PC-9 (cell line): Measurements from ENCODE around the gene ROBO1.

Source experiments
- EZH2 ChIP-seq: fragments of 200-600 bp; sonication (generic); IDR thresholded peaks from 2 replicates; pipeline ENCODE4 v1.8.0; 2017; ENCODE audit warnings: antibody characterized with exemption, low read depth
- TF ChIP-seq, protein P1 (sequence below): fragments of 200-600 bp; sonication (generic); conservative IDR thresholded peaks from 2 replicates; pipeline ENCODE4 v1.6.1; 2017; ENCODE audit warnings: mixed run types, antibody characterized with exemption, mild to moderate bottlenecking, moderate library complexity

- TF ChIP-seq, protein P1, sequence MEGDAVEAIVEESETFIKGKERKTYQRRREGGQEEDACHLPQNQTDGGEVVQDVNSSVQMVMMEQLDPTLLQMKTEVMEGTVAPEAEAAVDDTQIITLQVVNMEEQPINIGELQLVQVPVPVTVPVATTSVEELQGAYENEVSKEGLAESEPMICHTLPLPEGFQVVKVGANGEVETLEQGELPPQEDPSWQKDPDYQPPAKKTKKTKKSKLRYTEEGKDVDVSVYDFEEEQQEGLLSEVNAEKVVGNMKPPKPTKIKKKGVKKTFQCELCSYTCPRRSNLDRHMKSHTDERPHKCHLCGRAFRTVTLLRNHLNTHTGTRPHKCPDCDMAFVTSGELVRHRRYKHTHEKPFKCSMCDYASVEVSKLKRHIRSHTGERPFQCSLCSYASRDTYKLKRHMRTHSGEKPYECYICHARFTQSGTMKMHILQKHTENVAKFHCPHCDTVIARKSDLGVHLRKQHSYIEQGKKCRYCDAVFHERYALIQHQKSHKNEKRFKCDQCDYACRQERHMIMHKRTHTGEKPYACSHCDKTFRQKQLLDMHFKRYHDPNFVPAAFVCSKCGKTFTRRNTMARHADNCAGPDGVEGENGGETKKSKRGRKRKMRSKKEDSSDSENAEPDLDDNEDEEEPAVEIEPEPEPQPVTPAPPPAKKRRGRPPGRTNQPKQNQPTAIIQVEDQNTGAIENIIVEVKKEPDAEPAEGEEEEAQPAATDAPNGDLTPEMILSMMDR, result no peak
- TF ChIP-seq EZH2, result no peak
Observed at GRCh38 chr3:79002465-79003372, 765.1 kb downstream of the ROBO1 start.
